ENCODE data around the gene PROX2. TPM values are rescaled to one million over a fixed set of nuclear protein-coding genes. Genes with fewer than 3 reads are reported as not detected.

The PROX2 gene
- total RNA-seq, 1 experiment from 2014 or later = not detected

GRCh38 chr14:74917178-74917543 lies 41.2 kb upstream of the PROX2 start:
- no peak for TF ChIP-seq CTCF (conservative IDR thresholded peaks at IDR 0.05)
- no peak for TF ChIP-seq EZH2 (IDR thresholded peaks at IDR 0.05; ENCODE audit: low read depth)
- H3K4me3 ChIP-seq = no peak overlapping the region
- ChIA-PET POLR2A (ENCODE audit: unreplicated experiment) (no interaction called here), CTCF (interaction anchor here (0.7 to 1.0 kb wide), 2 partner anchors 13 to 170 kb away, joined by 3 to 5 read pairs; no protein-coding TSS in a partner anchor)
- no peaks in the 10 kb centered on the region for H3K36me3 ChIP-seq (ENCODE audit: low read depth)
- peaks cover 2% of the 10 kb centered on the region; the same call in 1 of the 2 replicates for H3F3A ChIP-seq (ENCODE audit: insufficient read depth, low read depth)
- DNase-seq = no peak
- no TSS peak for BruUV-seq (replicated peaks)
- no peaks in the 10 kb centered on the region for H3K79me2 ChIP-seq (ENCODE audit: low read depth)
- H3K27ac ChIP-seq = no peak overlapping the region
- H2AFZ ChIP-seq = no peak overlapping the region
- no peaks in the 10 kb centered on the region for H3K9me3 ChIP-seq (ENCODE audit: insufficient read depth, low read depth)
- no peaks in the 10 kb centered on the region for H3K9me2 ChIP-seq (ENCODE audit: insufficient read depth)
- intact Hi-C loops (cut with micrococcal nuclease; ENCODE audit: unreplicated experiment) = no loop called here
- H3K27me3 ChIP-seq (ENCODE audit: insufficient read depth, low read depth) = no peaks in the 10 kb centered on the region
- no peak overlapping the region for H3K4me2 ChIP-seq
- H4K20me1 ChIP-seq (ENCODE audit: insufficient read depth) = no peaks in the 10 kb centered on the region
- no peaks in the 10 kb centered on the region; the same call in 1 of the 2 replicates for H3K4me1 ChIP-seq (replicated peaks; ENCODE audit: insufficient read depth)

- Histone ChIP-seq H2AFZ (no peak overlapping the region), H3K4me3 (no peak overlapping the region), H3K4me2 (no peak overlapping the region), H3K27me3 (ENCODE audit: insufficient read depth, low read depth) (no peaks in the 10 kb centered on the region), H3K9me2 (ENCODE audit: insufficient read depth) (no peaks in the 10 kb centered on the region), H3K79me2 (ENCODE audit: low read depth) (no peaks in the 10 kb centered on the region), H4K20me1 (ENCODE audit: insufficient read depth) (no peaks in the 10 kb centered on the region), H3K4me1 (replicated peaks; ENCODE audit: insufficient read depth) (peaks cover 8% of the 10 kb centered on the region), H3F3A (ENCODE audit: insufficient read depth, low read depth) (no peaks in the 10 kb centered on the region), H3K36me3 (ENCODE audit: low read depth) (no peaks in the 10 kb centered on the region), H3K9me3 (ENCODE audit: insufficient read depth, low read depth) (no peaks in the 10 kb centered on the region), H3K27ac (no peak overlapping the region)
- POLR2A ChIA-PET (ENCODE audit: unreplicated experiment) = no interaction called here
- BruUV-seq (replicated peaks) = no TSS peak
- CTCF ChIA-PET = interaction anchor here (0.7 kb wide), 3 partner anchors 121 to 481 kb away, joined by 4 to 6 read pairs (median 4); no protein-coding TSS in a partner anchor
- no peak for DNase-seq
- intact Hi-C loops (cut with micrococcal nuclease; ENCODE audit: unreplicated experiment) = loop anchor here (2.0 kb wide), 1 partner anchor 25 kb away; no protein-coding TSS in a partner anchor
- no peak for TF ChIP-seq EZH2 (IDR thresholded peaks at IDR 0.05; ENCODE audit: low read depth)
- no peak for TF ChIP-seq CTCF (conservative IDR thresholded peaks at IDR 0.05)
Measured at GRCh38 chr14:74915826-74916225, 39.9 kb upstream of the PROX2 start.

GRCh38 chr14:74915426-74915825 lies 39.5 kb upstream of the PROX2 start:
- no peak overlapping the region for H2AFZ ChIP-seq
- H4K20me1 ChIP-seq (ENCODE audit: insufficient read depth) = no peaks in the 10 kb centered on the region
- H3K4me2 ChIP-seq = no peak overlapping the region
- H3K27me3 ChIP-seq (ENCODE audit: insufficient read depth, low read depth) = no peaks in the 10 kb centered on the region
- BruUV-seq (replicated peaks) = no TSS peak
- H3K4me1 ChIP-seq (replicated peaks; ENCODE audit: insufficient read depth) = peaks cover 8% of the 10 kb centered on the region
- no peaks in the 10 kb centered on the region for H3F3A ChIP-seq (ENCODE audit: insufficient read depth, low read depth)
- ChIA-PET POLR2A (ENCODE audit: unreplicated experiment) (no interaction called here), CTCF (interaction anchor here (0.7 kb wide), 1 partner anchor 481 kb away, joined by 4 read pairs; no protein-coding TSS in a partner anchor)
- no peaks in the 10 kb centered on the region for H3K9me3 ChIP-seq (ENCODE audit: insufficient read depth, low read depth)
- H3K79me2 ChIP-seq (ENCODE audit: low read depth) = no peaks in the 10 kb centered on the region
- no peaks in the 10 kb centered on the region for H3K9me2 ChIP-seq (ENCODE audit: insufficient read depth)
- H3K36me3 ChIP-seq (ENCODE audit: low read depth) = no peaks in the 10 kb centered on the region
- H3K27ac ChIP-seq = no peak overlapping the region
- TF ChIP-seq EZH2 (IDR thresholded peaks at IDR 0.05; ENCODE audit: low read depth) = no peak
- TF ChIP-seq CTCF (conservative IDR thresholded peaks at IDR 0.05) = no peak
- H3K4me3 ChIP-seq = no peak overlapping the region
- intact Hi-C loops (cut with micrococcal nuclease; ENCODE audit: unreplicated experiment) = loop anchor here (2.0 kb wide), 1 partner anchor 25 kb away; no protein-coding TSS in a partner anchor
- no peak for DNase-seq
